Measurements from ENCODE around the gene LCMT1. TPM values are rescaled to one million over a fixed set of nuclear protein-coding genes. Genes with fewer than 3 reads are reported as not detected.

The LCMT1 gene
- total RNA-seq, 1 experiment from 2014 or later, result 31.0 TPM

DNA sequence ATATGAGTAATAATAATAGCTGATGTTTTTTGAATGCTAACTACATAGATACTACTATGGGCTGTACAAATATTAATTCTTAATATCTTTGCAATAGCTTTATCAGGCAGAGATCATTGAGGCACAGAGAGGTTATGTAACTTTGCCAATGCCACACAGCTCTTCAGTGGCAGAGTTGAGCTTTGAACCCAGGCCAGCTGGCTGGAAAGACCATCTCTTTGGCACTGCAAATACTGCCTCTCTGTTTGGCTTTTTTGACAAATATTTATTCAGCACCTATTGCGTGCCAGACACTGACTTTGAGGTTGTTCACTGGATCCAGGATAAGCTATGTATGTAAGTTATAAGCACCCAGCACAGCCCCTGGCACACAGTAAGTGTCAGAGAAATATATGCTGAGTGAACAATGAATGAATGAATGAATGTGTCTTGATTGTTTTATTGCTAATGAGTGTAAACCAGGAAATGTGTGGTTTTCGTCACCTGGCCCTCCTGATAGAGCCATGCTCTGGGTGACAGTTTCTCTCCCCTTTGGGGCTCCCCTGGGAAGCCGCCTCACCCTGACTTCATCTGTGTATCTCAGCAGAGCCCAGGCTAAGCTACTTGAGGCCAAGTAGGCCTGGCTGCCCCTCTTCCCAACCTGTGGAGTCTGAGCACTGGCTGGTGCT, 107.7 kb downstream of the LCMT1 start:
- ChIA-PET POLR2A (ENCODE audit: unreplicated experiment) (no interaction called here), CTCF (no interaction called here)
- TF ChIP-seq EZH2phosphoT487 (IDR thresholded peaks at IDR 0.05; ENCODE audit: borderline replicate concordance, low read length) (no peak), EZH2 (IDR thresholded peaks at IDR 0.05; ENCODE audit: low read length, unreplicated experiment) (no peak)
- TF ChIP-seq, protein P1, sequence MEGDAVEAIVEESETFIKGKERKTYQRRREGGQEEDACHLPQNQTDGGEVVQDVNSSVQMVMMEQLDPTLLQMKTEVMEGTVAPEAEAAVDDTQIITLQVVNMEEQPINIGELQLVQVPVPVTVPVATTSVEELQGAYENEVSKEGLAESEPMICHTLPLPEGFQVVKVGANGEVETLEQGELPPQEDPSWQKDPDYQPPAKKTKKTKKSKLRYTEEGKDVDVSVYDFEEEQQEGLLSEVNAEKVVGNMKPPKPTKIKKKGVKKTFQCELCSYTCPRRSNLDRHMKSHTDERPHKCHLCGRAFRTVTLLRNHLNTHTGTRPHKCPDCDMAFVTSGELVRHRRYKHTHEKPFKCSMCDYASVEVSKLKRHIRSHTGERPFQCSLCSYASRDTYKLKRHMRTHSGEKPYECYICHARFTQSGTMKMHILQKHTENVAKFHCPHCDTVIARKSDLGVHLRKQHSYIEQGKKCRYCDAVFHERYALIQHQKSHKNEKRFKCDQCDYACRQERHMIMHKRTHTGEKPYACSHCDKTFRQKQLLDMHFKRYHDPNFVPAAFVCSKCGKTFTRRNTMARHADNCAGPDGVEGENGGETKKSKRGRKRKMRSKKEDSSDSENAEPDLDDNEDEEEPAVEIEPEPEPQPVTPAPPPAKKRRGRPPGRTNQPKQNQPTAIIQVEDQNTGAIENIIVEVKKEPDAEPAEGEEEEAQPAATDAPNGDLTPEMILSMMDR (conservative IDR thresholded peaks at IDR 0.05; ENCODE audit: low read depth, low read length), result no peak
- Histone ChIP-seq H3K36me3 (ENCODE audit: low read depth, low read length) (no peaks in the 10 kb centered on the region), H3K4me2 (ENCODE audit: low read length) (no peak overlapping the region), H3K9me3 (ENCODE audit: low read length) (no peaks in the 10 kb centered on the region), H3F3A (ENCODE audit: low read length, unreplicated experiment) (no peaks in the 10 kb centered on the region), H3K79me2 (ENCODE audit: low read length) (no peaks in the 10 kb centered on the region), H3K27me3 (ENCODE audit: low read length) (no peaks in the 10 kb centered on the region), H3K27ac (ENCODE audit: low read length) (no peak overlapping the region), H4K20me1 (ENCODE audit: low read length) (no peaks in the 10 kb centered on the region), H3K9ac (ENCODE audit: low read length) (no peak overlapping the region), H3K9me2 (replicated peaks; ENCODE audit: low read length) (no peaks in the 10 kb centered on the region), H3K4me1 (ENCODE audit: insufficient read depth, low read length) (no peaks in the 10 kb centered on the region), H3K4me3 (ENCODE audit: low read length) (no peak overlapping the region), H2AFZ (ENCODE audit: low read length) (no peak overlapping the region)
- intact Hi-C loops (cut with micrococcal nuclease), result no loop called here
- ATAC-seq (no peak), DNase-seq (no peak)
- BruUV-seq (replicated peaks), result no TSS peak

DNA sequence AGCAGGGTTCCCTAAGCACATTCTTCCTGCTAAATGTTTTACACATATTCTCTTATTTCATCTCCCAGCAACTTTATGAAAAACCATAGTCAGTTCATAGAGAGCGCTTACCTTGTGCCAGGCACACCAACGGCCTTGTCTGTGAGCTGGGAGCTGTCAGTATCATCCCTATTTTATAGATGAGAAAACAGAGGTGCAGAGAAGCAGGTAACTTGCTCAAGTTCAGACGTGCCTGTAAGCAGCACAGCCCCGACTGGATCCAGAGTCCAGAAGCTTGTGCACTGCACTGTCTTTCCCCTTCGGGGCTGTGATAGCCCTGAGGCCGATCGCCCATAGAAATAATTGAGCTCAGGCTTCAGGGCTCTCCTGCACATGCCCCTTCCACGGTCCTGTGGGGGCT, 111.4 kb downstream of the LCMT1 start:
- H3F3A ChIP-seq (ENCODE audit: low read length, unreplicated experiment), result no peaks in the 10 kb centered on the region
- no peaks in the 10 kb centered on the region for H4K20me1 ChIP-seq (ENCODE audit: low read length)
- H3K4me2 ChIP-seq (ENCODE audit: low read length), result no peak overlapping the region
- no TSS peak for BruUV-seq (replicated peaks)
- H3K36me3 ChIP-seq (ENCODE audit: low read depth, low read length), result no peaks in the 10 kb centered on the region
- H3K9me3 ChIP-seq (ENCODE audit: low read length), result no peaks in the 10 kb centered on the region
- no peak overlapping the region for H3K27ac ChIP-seq (ENCODE audit: low read length)
- no peak for TF ChIP-seq EZH2phosphoT487 (IDR thresholded peaks at IDR 0.05; ENCODE audit: borderline replicate concordance, low read length)
- no peak for TF ChIP-seq EZH2 (IDR thresholded peaks at IDR 0.05; ENCODE audit: low read length, unreplicated experiment)
- TF ChIP-seq, protein P1 (conservative IDR thresholded peaks at IDR 0.05; ENCODE audit: low read depth, low read length), result no peak
- ChIA-PET CTCF (no interaction called here), POLR2A (ENCODE audit: unreplicated experiment) (no interaction called here)
- no peak overlapping the region for H2AFZ ChIP-seq (ENCODE audit: low read length)
- ATAC-seq, result no peak
- H3K9ac ChIP-seq (ENCODE audit: low read length), result no peak overlapping the region
- DNase-seq, result no peak
- no peaks in the 10 kb centered on the region for H3K4me1 ChIP-seq (ENCODE audit: insufficient read depth, low read length)
- no peaks in the 10 kb centered on the region for H3K79me2 ChIP-seq (ENCODE audit: low read length)
- H3K27me3 ChIP-seq (ENCODE audit: low read length), result no peaks in the 10 kb centered on the region
- no peaks in the 10 kb centered on the region for H3K9me2 ChIP-seq (replicated peaks; ENCODE audit: low read length)
- intact Hi-C loops (cut with micrococcal nuclease), result no loop called here
- no peak overlapping the region for H3K4me3 ChIP-seq (ENCODE audit: low read length)

DNA sequence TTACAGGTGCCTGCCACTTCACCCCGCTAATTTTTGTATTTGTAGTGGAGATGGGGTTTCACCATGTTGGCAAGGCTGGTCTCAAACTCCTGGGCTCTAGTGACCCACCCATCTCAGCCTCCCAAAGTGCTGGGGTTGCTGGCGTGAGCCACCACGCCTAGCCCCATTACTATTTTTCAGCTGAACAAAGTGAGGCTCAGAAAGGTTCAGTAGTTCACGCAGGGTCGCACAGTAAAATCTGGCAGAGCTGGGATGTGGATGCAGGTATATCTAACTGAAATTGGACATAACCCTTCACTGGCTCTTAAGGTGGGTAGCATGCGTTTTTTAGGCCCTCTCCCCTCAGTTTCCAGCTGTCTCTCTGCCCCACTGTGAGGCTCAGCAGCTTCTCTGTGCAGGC, 112.4 kb downstream of the LCMT1 start:
- no peaks in the 10 kb centered on the region for H3K27me3 ChIP-seq (ENCODE audit: low read length)
- intact Hi-C loops (cut with micrococcal nuclease), result no loop called here
- H3K79me2 ChIP-seq (ENCODE audit: low read length), result no peaks in the 10 kb centered on the region

More for the DNA sequence above, 112.4 kb downstream of the LCMT1 start:
- H3K27ac ChIP-seq (ENCODE audit: low read length), result no peak overlapping the region
- no peaks in the 10 kb centered on the region for H3K4me1 ChIP-seq (ENCODE audit: insufficient read depth, low read length)
- H3K4me2 ChIP-seq (ENCODE audit: low read length), result no peak overlapping the region
- H3K9me3 ChIP-seq (ENCODE audit: low read length), result no peaks in the 10 kb centered on the region
- no peak for ATAC-seq
- H4K20me1 ChIP-seq (ENCODE audit: low read length), result no peaks in the 10 kb centered on the region
- ChIA-PET CTCF (interaction anchor here (0.5 to 0.6 kb wide), 3 partner anchors 33 to 318 kb away, joined by 4 to 7 read pairs (median 6); no protein-coding TSS in a partner anchor), POLR2A (ENCODE audit: unreplicated experiment) (no interaction called here)
- H3K4me3 ChIP-seq (ENCODE audit: low read length), result no peak overlapping the region
- no peak overlapping the region for H2AFZ ChIP-seq (ENCODE audit: low read length)
- no peaks in the 10 kb centered on the region for H3K36me3 ChIP-seq (ENCODE audit: low read depth, low read length)
- H3K9me2 ChIP-seq (replicated peaks; ENCODE audit: low read length), result no peaks in the 10 kb centered on the region
- DNase-seq, result no peak
- BruUV-seq (replicated peaks), result no TSS peak
- H3K9ac ChIP-seq (ENCODE audit: low read length), result no peak overlapping the region
- TF ChIP-seq EZH2 (IDR thresholded peaks at IDR 0.05; ENCODE audit: low read length, unreplicated experiment) (no peak), EZH2phosphoT487 (IDR thresholded peaks at IDR 0.05; ENCODE audit: borderline replicate concordance, low read length) (no peak)
- TF ChIP-seq, protein P1 (conservative IDR thresholded peaks at IDR 0.05; ENCODE audit: low read depth, low read length), result no peak
- H3F3A ChIP-seq (ENCODE audit: low read length, unreplicated experiment), result no peaks in the 10 kb centered on the region
